HG02571 (cell line): Measurements from ENCODE around the gene HAVCR2.
"Not testable (repeated sequence)": the region's sequence is repeated elsewhere in the genome, so short reads cannot be mapped to it uniquely, and the experiment has no call there.

Source experiments
- ATAC-seq: cut with Tn5 transposase; IDR thresholded peaks from one replicate; pipeline ENCODE4 v1.9.1; 2021; ENCODE audit warnings: mild to moderate bottlenecking, moderate library complexity; ENCODE audit not compliant: unreplicated experiment

HAVCR2 gene

GRCh38 chr5:157047898-157048297 is 60.9 kb downstream of the HAVCR2 start:
- peak; percentile 69 for ATAC-seq

GRCh38 chr5:157047016-157047415 is 61.8 kb downstream of the HAVCR2 start:
- ATAC-seq = not testable (repeated sequence)

- no peak for ATAC-seq
These were observed 62.8 kb downstream of the HAVCR2 start for GRCh38 chr5:157046041-157046440.

- ATAC-seq = no peak
These were observed 63.2 kb downstream of the HAVCR2 start for GRCh38 chr5:157045601-157046000.

- ATAC-seq = no peak
These were observed 70.2 kb downstream of the HAVCR2 start for GRCh38 chr5:157038568-157039187.
